ENCODE results near the gene KMT2E. TPM values are rescaled to one million over a fixed set of nuclear protein-coding genes. Genes with fewer than 3 reads are reported as not detected.

KMT2E gene
- total RNA-seq, 1 donor from 2014 or later: 62.5 TPM

DNA sequence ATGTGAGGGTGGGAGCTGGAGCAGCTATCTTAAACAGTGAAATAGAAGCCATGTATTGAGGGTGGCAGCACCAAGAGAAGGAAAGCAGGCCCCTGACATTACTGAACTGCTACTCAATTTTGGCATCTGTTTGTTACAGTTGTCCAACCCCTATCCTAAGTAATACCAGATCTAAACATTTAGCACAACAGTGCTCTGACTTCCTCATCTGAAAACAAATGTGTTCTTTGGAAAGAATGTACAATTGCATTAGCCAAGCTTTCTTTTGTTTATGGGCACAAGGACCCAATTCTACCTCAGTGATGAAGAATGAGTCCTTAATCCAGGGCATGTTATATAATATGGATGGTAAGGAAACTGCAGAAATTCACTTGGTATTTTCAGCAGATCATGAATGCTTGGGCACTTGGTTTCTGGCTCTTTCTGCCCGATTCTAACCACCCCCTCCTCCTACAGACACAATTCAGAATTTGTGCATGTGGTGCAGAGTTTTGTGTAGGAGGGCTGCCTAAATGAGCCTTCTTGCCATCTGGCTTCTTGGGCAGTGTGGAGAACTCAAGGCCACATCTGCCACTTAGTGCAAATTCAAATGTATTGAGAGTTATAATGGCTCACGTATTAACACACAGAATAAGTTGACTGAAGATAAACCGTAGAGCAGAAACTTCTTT, 36.9 kb upstream of the KMT2E start:
- Histone ChIP-seq H3K4me2 (ENCODE audit: low read length) (no peak overlapping the region), H3K27me3 (ENCODE audit: insufficient read depth, low read length) (no peaks in the 10 kb centered on the region), H3K4me1 (ENCODE audit: insufficient read depth, low read length) (peaks cover 50% of the 10 kb centered on the region), H3K36me3 (ENCODE audit: insufficient read depth, low read length) (no peaks in the 10 kb centered on the region), H3K27ac (ENCODE audit: low read depth, low read length) (no peak overlapping the region), H3K4me3 (ENCODE audit: insufficient read depth, low read depth, low read length) (no peak overlapping the region), H3K79me2 (ENCODE audit: insufficient read depth, low read length) (peaks cover 17% of the 10 kb centered on the region), H2AFZ (ENCODE audit: low read depth, low read length) (no peak overlapping the region), H3K9me3 (ENCODE audit: insufficient read depth, low read depth, low read length) (no peaks in the 10 kb centered on the region), H3K9ac (ENCODE audit: low read length) (no peak overlapping the region), H4K20me1 (ENCODE audit: insufficient read depth, low read length) (peaks cover 26% of the 10 kb centered on the region)
- Mint-ChIP-seq H3K27me3 (ENCODE audit: low read depth, unreplicated experiment) (no peaks in the 10 kb centered on the region), H3K36me3 (ENCODE audit: low read depth, unreplicated experiment) (peaks cover 2% of the 10 kb centered on the region), H3K9me3 (ENCODE audit: unreplicated experiment) (no peaks in the 10 kb centered on the region), H3K4me3 (ENCODE audit: unreplicated experiment) (no peak overlapping the region), H3K4me1 (ENCODE audit: low read depth, unreplicated experiment) (peaks cover 54% of the 10 kb centered on the region), H3K27ac (ENCODE audit: unreplicated experiment) (no peak overlapping the region)
- TF ChIP-seq EZH2 (IDR thresholded peaks at IDR 0.05; ENCODE audit: insufficient read depth, low read length): no peak
- TF ChIP-seq CTCF (IDR thresholded peaks at IDR 0.05; ENCODE audit: insufficient read depth, low read depth, low read length): no peak
- FAIRE-seq (no peak), DNase-seq (ENCODE audit: low read depth) (no peak)

DNA sequence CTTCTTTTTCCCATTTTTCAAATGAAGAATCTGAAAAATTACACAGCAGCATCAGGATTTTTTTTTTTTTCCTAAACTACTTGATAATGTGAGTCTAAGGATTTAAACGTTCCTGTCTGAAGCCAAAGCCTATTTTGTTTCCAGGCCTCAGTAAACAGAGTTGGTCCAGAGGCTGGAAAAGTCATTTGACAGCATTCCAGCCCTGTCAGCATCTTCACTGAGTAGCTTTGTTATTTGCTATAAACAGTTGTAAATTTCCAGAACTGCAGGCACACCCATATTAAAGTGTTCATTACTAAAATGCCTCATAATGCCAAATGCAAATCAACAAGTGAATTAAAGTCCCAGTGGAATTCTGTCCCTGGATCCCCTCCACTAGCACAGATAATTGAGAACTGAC, 35.5 kb upstream of the KMT2E start:
- Histone ChIP-seq H3K4me1 (ENCODE audit: insufficient read depth, low read length) (peaks cover 51% of the 10 kb centered on the region), H3K9me3 (ENCODE audit: insufficient read depth, low read depth, low read length) (no peaks in the 10 kb centered on the region), H2AFZ (ENCODE audit: low read depth, low read length) (no peak overlapping the region), H3K79me2 (ENCODE audit: insufficient read depth, low read length) (peaks cover 31% of the 10 kb centered on the region), H4K20me1 (ENCODE audit: insufficient read depth, low read length) (peaks cover 26% of the 10 kb centered on the region), H3K27me3 (ENCODE audit: insufficient read depth, low read length) (no peaks in the 10 kb centered on the region), H3K4me3 (ENCODE audit: insufficient read depth, low read depth, low read length) (no peak overlapping the region), H3K4me2 (ENCODE audit: low read length) (peak overlapping the region; percentile 73), H3K9ac (ENCODE audit: low read length) (no peak overlapping the region), H3K27ac (ENCODE audit: low read depth, low read length) (no peak overlapping the region), H3K36me3 (ENCODE audit: insufficient read depth, low read length) (no peaks in the 10 kb centered on the region)
- peaks cover 2% of the 10 kb centered on the region for H3K36me3 Mint-ChIP-seq (ENCODE audit: low read depth, unreplicated experiment)
- peak overlapping the region; percentile 84 for H3K27ac Mint-ChIP-seq (ENCODE audit: unreplicated experiment)
- peaks cover 63% of the 10 kb centered on the region for H3K4me1 Mint-ChIP-seq (ENCODE audit: low read depth, unreplicated experiment)
- DNase-seq (ENCODE audit: low read depth) (no peak), FAIRE-seq (no peak)
- no peaks in the 10 kb centered on the region for H3K9me3 Mint-ChIP-seq (ENCODE audit: unreplicated experiment)
- H3K4me3 Mint-ChIP-seq (ENCODE audit: unreplicated experiment): no peak overlapping the region
- TF ChIP-seq EZH2 (IDR thresholded peaks at IDR 0.05; ENCODE audit: insufficient read depth, low read length) (no peak), CTCF (IDR thresholded peaks at IDR 0.05; ENCODE audit: insufficient read depth, low read depth, low read length) (no peak)
- no peaks in the 10 kb centered on the region for H3K27me3 Mint-ChIP-seq (ENCODE audit: low read depth, unreplicated experiment)

- H3K36me3 Mint-ChIP-seq (ENCODE audit: low read depth, unreplicated experiment): peaks cover 2% of the 10 kb centered on the region
- DNase-seq (ENCODE audit: low read depth) (peak; percentile 78), FAIRE-seq (no peak)
- no peaks in the 10 kb centered on the region for H3K9me3 ChIP-seq (ENCODE audit: insufficient read depth, low read depth, low read length)
- no peaks in the 10 kb centered on the region for H3K27me3 ChIP-seq (ENCODE audit: insufficient read depth, low read length)
- peak overlapping the region; percentile 50 for H3K4me3 Mint-ChIP-seq (ENCODE audit: unreplicated experiment)
- no peak overlapping the region for H3K4me3 ChIP-seq (ENCODE audit: insufficient read depth, low read depth, low read length)
- H2AFZ ChIP-seq (ENCODE audit: low read depth, low read length): no peak overlapping the region
- H3K79me2 ChIP-seq (ENCODE audit: insufficient read depth, low read length): peaks cover 36% of the 10 kb centered on the region
- H4K20me1 ChIP-seq (ENCODE audit: insufficient read depth, low read length): peaks cover 26% of the 10 kb centered on the region
- no peaks in the 10 kb centered on the region for H3K36me3 ChIP-seq (ENCODE audit: insufficient read depth, low read length)
- H3K4me1 ChIP-seq (ENCODE audit: insufficient read depth, low read length): peaks cover 52% of the 10 kb centered on the region
- peak overlapping the region; percentile 50 for H3K9ac ChIP-seq (ENCODE audit: low read length)
- H3K27me3 Mint-ChIP-seq (ENCODE audit: low read depth, unreplicated experiment): no peaks in the 10 kb centered on the region
- peak overlapping the region; percentile 84 for H3K27ac Mint-ChIP-seq (ENCODE audit: unreplicated experiment)
- no peaks in the 10 kb centered on the region for H3K9me3 Mint-ChIP-seq (ENCODE audit: unreplicated experiment)
- peak overlapping the region; percentile 73 for H3K4me2 ChIP-seq (ENCODE audit: low read length)
- H3K4me1 Mint-ChIP-seq (ENCODE audit: low read depth, unreplicated experiment): peaks cover 66% of the 10 kb centered on the region
- TF ChIP-seq EZH2 (IDR thresholded peaks at IDR 0.05; ENCODE audit: insufficient read depth, low read length): no peak
- TF ChIP-seq CTCF (IDR thresholded peaks at IDR 0.05; ENCODE audit: insufficient read depth, low read depth, low read length): no peak
- H3K27ac ChIP-seq (ENCODE audit: low read depth, low read length): peak overlapping the region; percentile 59
These were observed 34.7 kb upstream of the KMT2E start for GRCh38 chr7:104979167-104979841.
